ENCODE data around the gene PTGIS.

GRCh38 chr20:49539481-49540231, 28.3 kb downstream of the PTGIS start:
- TF ChIP-seq CTCF (IDR thresholded peaks at IDR 0.05) (no peak), POLR2AphosphoS5 (IDR thresholded peaks at IDR 0.05) (no peak)
